Measurements from ENCODE around the gene MAN1A1. TPM values are rescaled to one million over a fixed set of nuclear protein-coding genes. Genes with fewer than 3 reads are reported as not detected.

The MAN1A1 gene
- total RNA-seq, 1 experiment from 2014 or later, result 6.8 TPM

GRCh38 chr6:119322034-119322433 lies 27.5 kb downstream of the MAN1A1 start:
- H3K4me1 Mint-ChIP-seq, result peaks cover 4% of the 10 kb centered on the region; the same call in 1 of the 2 replicates
- no peak overlapping the region for H3K4me3 Mint-ChIP-seq
- no peak for ATAC-seq
- POLR2A ChIA-PET, result no interaction called here
- CTCF ChIA-PET, result no interaction called here
- no peak overlapping the region for H3K27ac Mint-ChIP-seq
- H3K27me3 Mint-ChIP-seq (ENCODE audit: low read depth), result no peaks in the 10 kb centered on the region
- no peaks in the 10 kb centered on the region for H3K36me3 Mint-ChIP-seq
- no peaks in the 10 kb centered on the region for H3K9me3 Mint-ChIP-seq
- no peak for DNase-seq (ENCODE audit: low spot score)
- TF ChIP-seq CTCF (IDR thresholded peaks at IDR 0.05) (no peak), FOXJ3 (CRISPR knock-in tag; IDR thresholded peaks at IDR 0.05; ENCODE audit: borderline replicate concordance) (no peak), ZNF121 (CRISPR knock-in tag; IDR thresholded peaks at IDR 0.05) (no peak), NR1H2 (CRISPR knock-in tag; IDR thresholded peaks at IDR 0.05) (no peak), ZMAT4 (CRISPR knock-in tag; IDR thresholded peaks at IDR 0.05) (no peak), USF1 (CRISPR knock-in tag; IDR thresholded peaks at IDR 0.05) (no peak), ELF4 (CRISPR knock-in tag; IDR thresholded peaks at IDR 0.05; ENCODE audit: low read depth) (no peak), HMGA2 (CRISPR knock-in tag; IDR thresholded peaks at IDR 0.05) (no peak), MYBL2 (CRISPR knock-in tag; IDR thresholded peaks at IDR 0.05) (no peak), EMX1 (CRISPR knock-in tag; IDR thresholded peaks at IDR 0.05) (no peak)
- TF ChIP-seq, protein P1, sequence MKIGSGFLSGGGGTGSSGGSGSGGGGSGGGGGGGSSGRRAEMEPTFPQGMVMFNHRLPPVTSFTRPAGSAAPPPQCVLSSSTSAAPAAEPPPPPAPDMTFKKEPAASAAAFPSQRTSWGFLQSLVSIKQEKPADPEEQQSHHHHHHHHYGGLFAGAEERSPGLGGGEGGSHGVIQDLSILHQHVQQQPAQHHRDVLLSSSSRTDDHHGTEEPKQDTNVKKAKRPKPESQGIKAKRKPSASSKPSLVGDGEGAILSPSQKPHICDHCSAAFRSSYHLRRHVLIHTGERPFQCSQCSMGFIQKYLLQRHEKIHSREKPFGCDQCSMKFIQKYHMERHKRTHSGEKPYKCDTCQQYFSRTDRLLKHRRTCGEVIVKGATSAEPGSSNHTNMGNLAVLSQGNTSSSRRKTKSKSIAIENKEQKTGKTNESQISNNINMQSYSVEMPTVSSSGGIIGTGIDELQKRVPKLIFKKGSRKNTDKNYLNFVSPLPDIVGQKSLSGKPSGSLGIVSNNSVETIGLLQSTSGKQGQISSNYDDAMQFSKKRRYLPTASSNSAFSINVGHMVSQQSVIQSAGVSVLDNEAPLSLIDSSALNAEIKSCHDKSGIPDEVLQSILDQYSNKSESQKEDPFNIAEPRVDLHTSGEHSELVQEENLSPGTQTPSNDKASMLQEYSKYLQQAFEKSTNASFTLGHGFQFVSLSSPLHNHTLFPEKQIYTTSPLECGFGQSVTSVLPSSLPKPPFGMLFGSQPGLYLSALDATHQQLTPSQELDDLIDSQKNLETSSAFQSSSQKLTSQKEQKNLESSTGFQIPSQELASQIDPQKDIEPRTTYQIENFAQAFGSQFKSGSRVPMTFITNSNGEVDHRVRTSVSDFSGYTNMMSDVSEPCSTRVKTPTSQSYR (CRISPR knock-in tag; IDR thresholded peaks at IDR 0.05), result no peak

DNA sequence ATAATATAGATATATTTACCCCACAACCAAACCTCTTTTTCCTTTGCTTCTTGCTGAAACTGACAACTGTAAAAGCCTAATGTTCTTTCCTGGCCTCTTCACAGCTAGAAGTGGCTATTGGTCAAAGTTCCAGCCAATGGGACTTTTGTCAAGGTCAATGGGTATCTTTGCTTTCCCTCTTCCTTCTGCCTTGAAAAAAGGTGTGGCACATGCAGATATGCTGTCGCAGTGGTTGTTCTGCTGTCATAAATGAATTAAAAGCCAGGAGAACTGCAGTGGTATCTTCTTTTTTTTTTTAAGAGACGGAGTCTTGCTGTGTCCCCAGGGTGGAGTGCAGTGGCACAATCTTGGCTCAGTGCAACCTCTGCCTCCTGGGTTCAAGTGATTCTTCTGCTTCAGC lies 29.9 kb downstream of the MAN1A1 start:
- CTCF ChIA-PET, result no interaction called here
- POLR2A ChIA-PET, result no interaction called here
- no peak overlapping the region for H3K4me3 Mint-ChIP-seq
- H3K9me3 Mint-ChIP-seq, result no peaks in the 10 kb centered on the region
- no peaks in the 10 kb centered on the region for H3K27me3 Mint-ChIP-seq (ENCODE audit: low read depth)
- no peaks in the 10 kb centered on the region for H3K36me3 Mint-ChIP-seq
- no peak overlapping the region for H3K27ac Mint-ChIP-seq
- H3K4me1 Mint-ChIP-seq, result no peaks in the 10 kb centered on the region
- ATAC-seq, result no peak
- DNase-seq (ENCODE audit: low spot score), result no peak
- TF ChIP-seq NFE2L1 (CRISPR knock-in tag; IDR thresholded peaks at IDR 0.05) (no peak), GABPB1 (CRISPR knock-in tag; IDR thresholded peaks at IDR 0.05) (no peak), FOXP4 (CRISPR knock-in tag; IDR thresholded peaks at IDR 0.05) (no peak), CREB1 (CRISPR knock-in tag; IDR thresholded peaks at IDR 0.05) (no peak), NR3C1 (CRISPR knock-in tag; conservative IDR thresholded peaks at IDR 0.05; ENCODE audit: low read depth) (no peak), CTCF (IDR thresholded peaks at IDR 0.05) (no peak), MAX (CRISPR knock-in tag; IDR thresholded peaks at IDR 0.05) (no peak), TP53 (CRISPR knock-in tag; IDR thresholded peaks at IDR 0.05) (no peak), PRRX2 (CRISPR knock-in tag; IDR thresholded peaks at IDR 0.05) (no peak), PREB (CRISPR knock-in tag; IDR thresholded peaks at IDR 0.05; ENCODE audit: borderline replicate concordance) (no peak), MXD4 (CRISPR knock-in tag; IDR thresholded peaks at IDR 0.05; ENCODE audit: borderline replicate concordance) (no peak), USF1 (CRISPR knock-in tag; IDR thresholded peaks at IDR 0.05) (no peak), ZNF671 (CRISPR knock-in tag; IDR thresholded peaks at IDR 0.05) (no peak)
- TF ChIP-seq, protein P2, sequence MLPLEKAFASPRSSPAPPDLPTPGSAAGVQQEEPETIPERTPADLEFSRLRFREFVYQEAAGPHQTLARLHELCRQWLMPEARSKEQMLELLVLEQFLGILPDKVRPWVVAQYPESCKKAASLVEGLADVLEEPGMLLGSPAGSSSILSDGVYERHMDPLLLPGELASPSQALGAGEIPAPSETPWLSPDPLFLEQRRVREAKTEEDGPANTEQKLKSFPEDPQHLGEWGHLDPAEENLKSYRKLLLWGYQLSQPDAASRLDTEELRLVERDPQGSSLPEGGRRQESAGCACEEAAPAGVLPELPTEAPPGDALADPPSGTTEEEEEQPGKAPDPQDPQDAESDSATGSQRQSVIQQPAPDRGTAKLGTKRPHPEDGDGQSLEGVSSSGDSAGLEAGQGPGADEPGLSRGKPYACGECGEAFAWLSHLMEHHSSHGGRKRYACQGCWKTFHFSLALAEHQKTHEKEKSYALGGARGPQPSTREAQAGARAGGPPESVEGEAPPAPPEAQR (CRISPR knock-in tag; IDR thresholded peaks at IDR 0.05), result no peak
